Pancreas (tissue), 10 donors: Measurements from ENCODE around the gene GAN. TPM values are rescaled to one million over a fixed set of nuclear protein-coding genes. Genes with fewer than 3 reads are reported as not detected.

Source experiments
- ATAC-seq, 4 donors: fragments of 200-7000 bp; cut with Tn5 transposase; one replicate each; pipeline versions ENCODE4 v1.8.0 to v1.9.1; 2020; ENCODE audit warnings: mild to moderate bottlenecking in 4 of 4, moderate library complexity in 4 of 4
- DNase-seq, 6 donors: peaks; one replicate each; pipeline ENCODE4 v3.0.0-alpha.2; 2020
- FAIRE-seq: peaks from 2 replicates; lab custom pipeline; 2012; peaks lifted over from hg19 to GRCh38; lab: Jason Lieb, UNC
- H3K27ac ChIP-seq, 4 donors: fragments of 200-600 bp; sonication (generic); 1 replicate in 3 of 4; 2 replicates in 1 of 4; pipeline versions ENCODE4 v1.5.0 to v1.8.0; 2020
- H3K27me3 ChIP-seq, 4 donors: fragments of 200-600 bp; one replicate each; pipeline ENCODE4 v1.8.0; 2021
- H3K36me3 ChIP-seq, 3 donors: fragments of 200-600 bp; sonication (generic) in 1 of 3; one replicate each; pipeline versions ENCODE4 v1.5.0 to v1.8.0; 2020 to 2021
- H3K4me1 ChIP-seq, 3 donors: fragments of 200-600 bp; one replicate each; pipeline ENCODE4 v1.8.0; 2021
- H3K4me3 ChIP-seq, 4 donors: fragments of 200-600 bp; sonication (generic) in 2 of 4; one replicate each; pipeline versions ENCODE4 v1.5.0 to v1.8.0; 2020 to 2021
- H3K9me3 ChIP-seq, 4 donors: fragments of 200-600 bp; one replicate each; pipeline ENCODE4 v1.8.0; 2021
- CTCF ChIP-seq, 4 donors: fragments of 200-600 bp; sonication (generic) in 3 of 4; IDR thresholded peaks; one replicate each; pipeline versions ENCODE4 v1.5.0 to v1.8.0; 2021; ENCODE audit warnings: antibody characterized with exemption in 4 of 4
- WGBS, 2 donors: extraction: QIAGEN DNeasy Blood & Tissue Kit; methylation state at CpG; one replicate each; pipeline ENCODE4 v1.1.7; 2013; 5-methylcytosine and 5-hydroxymethylcytosine counted together
- intact Hi-C, 3 donors: fragments of 100-400 bp; cut with DNase I; formaldehyde crosslinking; loops; one replicate each; pipeline versions ENCODE4 v1.11.1 to v1.14.2; 2022
- polyA plus RNA-seq, 2 donors: library from polyadenylated mRNA; stranded (reverse); fragments of 200-250 nt; gene quantifications; one replicate each; pipeline ENCODE4 v1.2.3, GENCODE V29; 2013
- total RNA-seq, 6 donors: library from RNA; stranded (reverse); fragmentation: NEBNext Ultra II Directional in 4 of 6; extraction: Animal tissue kit (Norgen Biotek cat#: 25700) in 4 of 6; gene quantifications; one replicate each; pipeline versions ENCODE4 v1.2.1 to v1.2.4, GENCODE V29; 2021 to 2023
- donor health status: healthy with polysubstance abuse.
- donor health status: DM: no; HTN: no; CAD: no; lungs with moderate emphysema.
- donor health status: DM: no; HTN: no; CAD: no.
- donor health status: control.
- donor health status: control.
- donor health status: Bipolar disorder and iron deficiency.
- donor health status: DM: yes; HTN: yes; CAD: no.
- donor health status: DM: no; HTN: no; CAD: no.
- donor health status: DM: no; HTN: no; CAD: no.
- donor health status: DM: yes; HTN: yes; CAD: no.

The GAN gene
- total and polyA plus RNA-seq, 8 donors = 0.68 to 4.8 (median 3.8) TPM

- Histone ChIP-seq H3K9me3 (no peaks in the 10 kb centered on the region), H3K4me1 (no peaks in the 10 kb centered on the region), H3K27ac (no peak overlapping the region), H3K27me3 (no peaks in the 10 kb centered on the region), H3K4me3 (no peak overlapping the region), H3K36me3 (peaks cover 0 to 6% (median 0%) of the 10 kb centered on the region in 3 donors)
- DNase-seq (no peak), FAIRE-seq (no peak), ATAC-seq (no peak)
- 94 to 96% methylated on average over 9 of the region's 9 CpGs for WGBS, 2 donors
- TF ChIP-seq CTCF (IDR thresholded peaks at IDR 0.05) = no peak
- intact Hi-C loops = no loop called here
Measured at GRCh38 chr16:81357711-81358260, 43.0 kb downstream of the GAN start.

GRCh38 chr16:81358860-81359259, 44.1 kb downstream of the GAN start:
- Histone ChIP-seq H3K27me3 (no peaks in the 10 kb centered on the region), H3K27ac (no peak overlapping the region), H3K9me3 (no peaks in the 10 kb centered on the region), H3K4me3 (no peak overlapping the region), H3K4me1 (no peaks in the 10 kb centered on the region), H3K36me3 (peaks cover 0 to 11% (median 0%) of the 10 kb centered on the region in 3 donors)
- WGBS, 2 donors = 71 to 87% methylated on average over 1 of the region's 1 CpG
- TF ChIP-seq CTCF (IDR thresholded peaks at IDR 0.05) = no peak
- DNase-seq = no peak
- intact Hi-C loops = no loop called here
- ATAC-seq = no peak
- FAIRE-seq = no peak

- FAIRE-seq = no peak
- H3K27ac ChIP-seq = no peak overlapping the region
- H3K9me3 ChIP-seq = no peaks in the 10 kb centered on the region
- no peak overlapping the region for H3K4me3 ChIP-seq
- no peak for TF ChIP-seq CTCF (IDR thresholded peaks at IDR 0.05)
- no peak for ATAC-seq
- DNase-seq = no peak
- H3K4me1 ChIP-seq = no peaks in the 10 kb centered on the region
- H3K27me3 ChIP-seq = no peaks in the 10 kb centered on the region
- peaks cover 0 to 11% (median 0%) of the 10 kb centered on the region in 3 donors for H3K36me3 ChIP-seq
- WGBS, 2 donors = 90 to 93% methylated on average over 2 of the region's 2 CpGs
- intact Hi-C loops = no loop called here
Measured at GRCh38 chr16:81360135-81360534, 45.4 kb downstream of the GAN start.

- intact Hi-C loops = no loop called here
- ATAC-seq (no peak), DNase-seq (no peak), FAIRE-seq (no peak)
- Histone ChIP-seq H3K36me3 (peaks cover 0 to 15% (median 0%) of the 10 kb centered on the region in 3 donors), H3K4me1 (no peaks in the 10 kb centered on the region), H3K9me3 (no peaks in the 10 kb centered on the region), H3K27me3 (no peaks in the 10 kb centered on the region), H3K27ac (no peak overlapping the region), H3K4me3 (no peak overlapping the region)
- WGBS, 2 donors = 89 to 92% methylated on average over 3 of the region's 3 CpGs
- TF ChIP-seq CTCF (IDR thresholded peaks at IDR 0.05) = no peak
Measured at GRCh38 chr16:81365731-81366130, 51.0 kb downstream of the GAN start.

GRCh38 chr16:81366316-81366932, 51.7 kb downstream of the GAN start:
- WGBS, 2 donors = 64% methylated on average over 12 of the region's 12 CpGs
- DNase-seq (no peak), ATAC-seq (peak in 3 of 4 donors; percentile 72 to 88 (median 83)), FAIRE-seq (peak; percentile 84)
- intact Hi-C loops = no loop called here
- Histone ChIP-seq H3K27ac (no peak overlapping the region), H3K9me3 (no peaks in the 10 kb centered on the region), H3K36me3 (peaks cover 0 to 15% (median 0%) of the 10 kb centered on the region in 3 donors), H3K4me3 (no peak overlapping the region), H3K27me3 (no peaks in the 10 kb centered on the region), H3K4me1 (no peaks in the 10 kb centered on the region)
- TF ChIP-seq CTCF (IDR thresholded peaks at IDR 0.05) = peak; percentile 12 to 48 (median 38)
